ENCODE results near the gene RALA.
"Not testable (repeated sequence)": the region's sequence is repeated elsewhere in the genome, so short reads cannot be mapped to it uniquely, and the experiment has no call there.

Gene RALA

DNA sequence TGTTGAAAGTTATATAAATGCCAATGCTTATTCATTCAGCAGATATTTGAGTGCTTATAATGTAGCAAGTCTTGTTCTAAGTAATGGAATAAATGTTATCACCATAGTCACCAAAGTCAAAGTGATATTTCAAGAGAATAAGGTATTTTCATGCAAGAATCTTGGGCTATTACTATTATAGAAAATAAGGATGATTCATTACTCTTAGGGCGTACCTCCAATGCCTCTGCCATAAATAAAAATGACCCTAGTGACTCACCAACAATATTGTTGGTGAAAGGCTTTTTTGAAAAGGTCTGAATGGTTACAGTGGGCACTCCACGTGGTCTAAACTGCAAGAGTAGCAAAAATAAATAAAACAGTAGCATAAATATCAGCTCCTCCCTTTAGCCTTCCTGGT is 68.4 kb downstream of the RALA start:
- no peak for DNase-seq

DNA sequence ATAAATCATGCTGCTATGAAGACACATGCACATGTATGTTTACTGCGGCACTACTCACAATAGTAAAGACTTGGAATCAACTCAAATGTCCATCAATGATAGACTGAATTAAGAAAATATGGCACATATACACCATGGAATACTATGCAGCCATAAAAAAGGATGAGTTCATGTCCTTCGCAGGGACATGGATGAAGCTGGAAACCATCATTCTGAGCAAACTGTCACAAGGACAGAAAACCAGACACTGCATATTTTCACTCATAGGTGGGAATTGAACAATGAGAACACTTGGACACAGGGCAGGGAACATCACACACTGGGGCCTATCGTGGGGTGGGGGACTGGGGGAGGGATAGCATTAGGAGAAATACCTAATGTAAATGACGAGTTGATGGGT is 69.7 kb downstream of the RALA start:
- DNase-seq, result not testable (repeated sequence)

DNA sequence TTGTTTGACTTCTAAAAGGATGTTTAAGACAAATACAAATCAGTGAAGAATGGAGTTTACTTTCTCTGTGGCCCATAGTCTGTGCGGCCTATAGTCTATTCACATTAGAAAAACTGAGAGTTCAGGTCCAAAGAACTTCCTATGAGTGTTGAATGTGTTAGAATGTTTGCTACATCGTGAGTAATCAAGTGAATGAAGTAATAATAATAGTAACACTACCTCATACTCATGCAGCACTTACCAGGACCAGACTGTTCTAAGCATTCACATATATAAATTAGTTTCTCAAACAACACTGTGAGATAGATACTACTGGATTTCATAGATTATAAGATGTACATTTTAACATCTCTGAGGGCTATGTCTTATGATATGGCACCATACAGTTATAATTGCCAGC is 70.4 kb downstream of the RALA start:
- no peak for DNase-seq

- no peak for DNase-seq
Observed at GRCh38 chr7:39695852-39696586, 72.6 kb downstream of the RALA start.

DNA sequence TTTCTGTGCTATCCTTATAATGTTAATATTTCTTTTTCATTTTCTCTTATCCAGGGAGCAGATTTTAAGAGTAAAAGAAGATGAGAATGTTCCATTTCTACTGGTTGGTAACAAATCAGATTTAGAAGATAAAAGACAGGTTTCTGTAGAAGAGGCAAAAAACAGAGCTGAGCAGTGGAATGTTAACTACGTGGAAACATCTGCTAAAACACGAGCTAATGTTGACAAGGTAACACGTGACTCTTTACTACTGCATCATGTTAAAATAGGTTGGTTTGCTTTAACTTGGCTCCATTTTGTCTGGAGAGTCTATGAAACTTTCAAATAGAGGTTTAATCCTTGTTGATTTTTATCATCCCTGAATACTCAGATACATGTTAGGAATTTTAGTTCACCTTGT is 73.3 kb downstream of the RALA start:
- DNase-seq, result no peak

DNA sequence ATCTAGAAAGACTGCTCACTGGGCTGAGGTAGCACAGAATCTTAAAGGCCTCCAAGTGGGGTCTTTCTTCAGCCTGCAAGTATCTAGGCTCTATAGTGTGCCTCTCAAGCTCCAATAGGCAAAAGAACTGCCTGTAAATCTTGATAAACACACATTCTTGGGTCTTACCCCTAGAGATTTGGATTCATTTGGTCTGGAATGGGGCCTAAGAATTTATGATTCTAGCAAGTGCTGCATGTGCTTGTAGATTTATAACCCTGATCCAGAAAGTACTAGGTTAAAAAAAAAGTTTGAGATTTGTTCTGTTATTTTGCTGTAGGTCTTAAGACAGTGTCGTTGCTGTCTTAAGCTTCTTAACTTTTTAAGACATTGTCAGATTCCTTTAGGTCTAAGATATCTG is 74.1 kb downstream of the RALA start:
- DNase-seq, result no peak

- DNase-seq, result no peak
Observed at GRCh38 chr7:39700165-39700564, 76.8 kb downstream of the RALA start.

- DNase-seq, result no peak
Observed at GRCh38 chr7:39700932-39701331, 77.6 kb downstream of the RALA start.

DNA sequence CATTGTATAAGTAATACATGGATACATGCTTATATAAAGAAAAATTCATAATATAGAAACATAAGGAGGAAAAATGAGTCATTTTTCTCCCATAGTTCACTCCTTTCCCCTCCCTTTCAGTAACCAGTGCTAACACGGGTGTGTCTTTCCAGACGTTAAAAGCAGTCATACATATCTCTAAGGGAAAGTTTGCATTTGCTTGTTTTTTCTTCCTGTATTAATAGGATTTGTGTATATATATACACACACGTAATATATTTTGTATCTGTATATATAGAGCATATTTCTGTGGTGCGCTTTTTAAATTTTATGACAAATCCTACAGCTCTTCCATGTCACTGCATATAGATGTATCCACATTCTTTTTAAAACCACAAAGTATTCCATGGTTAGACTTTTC is 78.8 kb downstream of the RALA start:
- no peak for DNase-seq

- no peak for DNase-seq
Observed at GRCh38 chr7:39703144-39703543, 79.8 kb downstream of the RALA start.

GRCh38 chr7:39709029-39709428 is 85.7 kb downstream of the RALA start:
- no peak for DNase-seq

- peak; percentile 54 for DNase-seq
Observed at GRCh38 chr7:39709768-39710311, 86.5 kb downstream of the RALA start.

DNA sequence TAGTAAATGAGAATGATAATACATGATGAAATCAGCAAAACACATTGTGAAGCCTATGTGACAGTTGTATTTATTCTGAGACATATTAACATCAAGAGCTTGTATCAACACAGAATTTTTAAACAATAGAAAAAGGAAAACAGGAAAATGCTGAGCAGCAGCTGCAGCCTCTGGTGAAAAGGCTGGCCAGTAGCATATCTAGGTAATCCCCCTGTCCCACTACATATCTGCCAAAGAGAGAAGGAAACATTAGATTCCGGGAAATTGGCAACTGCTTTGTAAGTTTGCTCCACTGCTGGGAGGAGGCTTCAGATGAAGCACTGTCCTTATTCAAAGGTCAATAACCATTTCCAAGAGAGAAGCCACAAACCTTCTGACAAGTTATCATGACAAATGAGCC is 89.4 kb downstream of the RALA start:
- DNase-seq, result no peak

DNA sequence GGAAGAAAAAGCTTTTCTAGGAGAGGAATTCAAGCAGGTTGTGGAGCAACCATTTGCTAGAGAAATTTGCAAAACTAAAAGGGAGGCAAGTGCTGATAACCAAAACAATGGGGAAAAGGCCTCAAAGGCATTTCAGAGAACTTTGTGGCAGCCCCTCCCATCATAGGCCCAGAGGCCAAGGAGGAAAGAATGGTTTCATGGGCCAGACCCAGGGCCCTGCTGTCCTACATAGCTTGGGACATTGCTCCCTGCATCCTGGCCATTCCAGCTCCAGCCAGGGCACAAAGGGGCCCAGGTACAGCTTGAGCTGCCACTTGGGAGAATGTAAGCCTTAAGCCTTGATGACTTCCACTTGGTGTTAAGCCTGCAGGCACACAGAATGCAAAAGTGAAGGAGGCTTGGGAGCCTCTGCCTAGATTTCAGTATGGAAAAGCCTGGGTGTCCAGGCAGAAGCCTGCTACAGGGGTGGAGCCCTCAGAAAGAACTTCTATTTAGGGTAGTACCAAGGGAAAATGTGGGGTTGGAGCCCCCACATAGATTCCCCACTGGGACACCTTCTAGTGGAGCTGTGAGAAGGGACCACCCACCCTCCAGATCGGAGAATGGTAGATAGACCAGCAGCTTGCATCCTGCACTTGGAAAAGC is 91.2 kb downstream of the RALA start:
- no peak for DNase-seq

GRCh38 chr7:39720586-39720985 is 97.2 kb downstream of the RALA start:
- DNase-seq, result no peak

GRCh38 chr7:39721345-39721744 is 98.0 kb downstream of the RALA start:
- DNase-seq, result no peak

- no peak for DNase-seq
Observed at GRCh38 chr7:39721919-39722597, 98.7 kb downstream of the RALA start.

DNA sequence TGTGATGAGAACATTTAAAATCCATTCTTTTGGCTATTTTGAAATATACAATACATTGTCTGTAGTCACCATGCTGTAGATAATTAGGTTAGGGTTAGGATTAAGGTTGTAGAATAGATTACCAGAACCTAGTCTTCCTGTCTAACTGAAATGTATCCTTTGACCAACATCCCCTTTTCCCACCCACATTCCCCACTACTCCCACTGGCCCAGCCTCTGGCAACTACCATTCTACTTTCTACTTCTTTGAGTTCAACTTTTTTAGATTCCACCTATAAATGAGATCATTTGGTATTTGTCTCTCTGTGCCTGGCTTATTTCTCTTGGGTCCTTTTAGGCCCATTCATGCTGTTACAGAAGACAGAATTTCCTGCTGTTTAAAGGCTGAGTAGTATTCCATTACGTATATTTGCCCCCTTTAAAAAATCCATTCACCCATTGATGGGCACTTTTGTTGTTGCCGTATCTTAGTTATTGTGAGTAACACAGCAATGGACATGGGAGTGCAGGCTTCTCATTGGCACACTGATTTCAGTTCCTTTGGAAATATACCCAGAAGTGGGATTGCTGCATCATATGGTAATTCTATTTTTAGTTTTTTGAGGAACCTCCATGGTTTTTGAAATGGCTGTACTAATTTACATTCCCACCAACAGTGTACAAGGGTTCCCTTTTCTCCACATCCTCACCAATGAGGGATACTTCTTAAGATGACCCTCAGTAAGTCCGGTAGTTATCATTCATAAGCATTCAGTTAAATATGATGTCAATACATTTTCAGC is 104.0 kb downstream of the RALA start:
- no peak for DNase-seq

GRCh38 chr7:39732837-39733804 is 109.7 kb downstream of the RALA start:
- peak; percentile 96 for DNase-seq

- no peak for DNase-seq
Observed at GRCh38 chr7:39733881-39734632, 110.7 kb downstream of the RALA start.

DNA sequence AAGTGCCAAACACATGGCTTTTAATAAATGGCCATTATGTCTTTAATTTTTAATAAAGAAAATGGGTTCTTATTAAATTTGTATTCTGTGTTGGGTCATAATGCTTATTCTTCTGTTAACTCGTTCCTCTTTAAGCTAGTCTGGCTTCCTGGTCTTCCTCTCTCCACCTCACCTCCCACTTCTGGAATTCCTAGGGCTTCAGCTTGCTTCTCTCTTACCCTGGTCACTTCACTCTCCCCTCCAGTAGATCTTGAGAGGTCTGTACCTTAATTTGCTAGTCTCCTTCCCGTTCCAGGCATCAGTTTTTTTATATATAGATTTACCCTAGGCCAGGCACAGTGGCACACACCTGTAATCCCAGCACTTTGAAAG is 111.2 kb downstream of the RALA start:
- no peak for DNase-seq
